H1 (cell line): ENCODE results near the gene WDR33.

Experiments used
- CREB1 ChIP-seq: IDR thresholded peaks from 2 replicates; pipeline ENCODE4 v1.6.1; 2012; ENCODE audit warnings: inconsistent platforms
- CTCF ChIP-seq, 3 experiments: IDR thresholded peaks; 1 replicate in 2 of 3; 2 replicates in 1 of 3; pipeline versions ENCODE4 v1.5.1 to v1.6.1; 2011; ENCODE audit warnings: low read length in 3 of 3, mild to moderate bottlenecking in 3 of 3, inconsistent platforms in 2 of 3, low read depth in 1 of 3, moderate library complexity in 1 of 3; ENCODE audit not compliant: insufficient read depth in 1 of 3; ENCODE audit errors: control extremely low read depth in 1 of 3
- EZH2 ChIP-seq: fragments of 200-600 bp; sonication (generic); IDR thresholded peaks from 2 replicates; pipeline ENCODE4 v1.7.1; 2012; ENCODE audit warnings: low read depth, mild to moderate bottlenecking, moderate library complexity, low read length, inconsistent platforms; ENCODE audit not compliant: severe bottlenecking
- GABPA ChIP-seq: IDR thresholded peaks from 2 replicates; pipeline ENCODE4 v1.6.1; 2011; ENCODE audit warnings: mild to moderate bottlenecking, low read length, moderate library complexity, borderline replicate concordance; ENCODE audit not compliant: insufficient read depth

DNA sequence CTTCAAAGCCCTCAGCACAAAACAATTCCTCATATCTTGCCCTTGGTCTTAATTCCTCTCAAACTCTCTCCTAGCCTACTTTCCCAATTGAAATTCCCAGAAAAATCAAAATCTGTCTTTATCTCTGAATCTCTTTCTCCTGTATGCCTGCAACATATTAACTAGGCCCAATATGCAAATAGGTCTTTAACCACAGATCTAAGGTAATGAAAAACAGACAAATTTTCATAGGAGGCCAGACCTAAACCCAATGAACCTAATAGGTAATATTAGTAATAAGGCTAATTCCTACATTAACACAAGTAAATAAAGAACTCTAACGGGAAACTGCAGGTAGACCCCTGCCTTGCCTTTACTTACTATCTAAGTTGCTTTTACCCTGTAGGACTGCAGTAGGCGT is 41.4 kb downstream of the WDR33 start:
- TF ChIP-seq CTCF (IDR thresholded peaks at IDR 0.05; ENCODE audit: control extremely low read depth in 1 of 3, insufficient read depth in 1 of 3, low read depth in 1 of 3, low read length in 3 of 3) (no peak), GABPA (no peak), CREB1 (no peak), EZH2 (no peak)
